GM12872 (cell line): ENCODE measurements around the gene LTO1.

ENCODE experiments used
- TF ChIP-seq, protein P1 (sequence below): IDR thresholded peaks from 3 replicates; pipeline ENCODE4 v1.5.1; 2011; ENCODE audit warnings: low read depth, mild to moderate bottlenecking, low read length, moderate library complexity; ENCODE audit not compliant: insufficient read depth

The LTO1 gene

DNA sequence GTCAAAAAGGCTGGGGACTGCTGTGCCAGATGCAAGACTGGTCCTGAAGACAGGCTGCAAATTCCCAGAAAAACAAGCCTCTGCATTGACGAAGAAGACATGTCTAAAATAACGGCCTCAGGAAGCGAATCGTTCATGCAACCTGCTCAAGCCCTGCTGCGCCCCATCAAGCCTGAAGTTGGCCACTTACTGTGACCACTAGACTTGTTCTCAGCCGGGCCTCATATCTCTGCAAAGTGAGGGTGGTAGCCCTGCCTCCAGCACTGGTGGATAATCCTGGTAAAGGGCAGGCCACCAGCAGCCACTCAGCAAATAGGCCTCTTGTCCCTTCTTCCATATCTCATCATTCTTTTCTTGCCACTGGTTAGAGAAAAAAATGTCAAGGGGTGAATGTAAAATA, 11.8 kb downstream of the LTO1 start:
- TF ChIP-seq, protein P1, sequence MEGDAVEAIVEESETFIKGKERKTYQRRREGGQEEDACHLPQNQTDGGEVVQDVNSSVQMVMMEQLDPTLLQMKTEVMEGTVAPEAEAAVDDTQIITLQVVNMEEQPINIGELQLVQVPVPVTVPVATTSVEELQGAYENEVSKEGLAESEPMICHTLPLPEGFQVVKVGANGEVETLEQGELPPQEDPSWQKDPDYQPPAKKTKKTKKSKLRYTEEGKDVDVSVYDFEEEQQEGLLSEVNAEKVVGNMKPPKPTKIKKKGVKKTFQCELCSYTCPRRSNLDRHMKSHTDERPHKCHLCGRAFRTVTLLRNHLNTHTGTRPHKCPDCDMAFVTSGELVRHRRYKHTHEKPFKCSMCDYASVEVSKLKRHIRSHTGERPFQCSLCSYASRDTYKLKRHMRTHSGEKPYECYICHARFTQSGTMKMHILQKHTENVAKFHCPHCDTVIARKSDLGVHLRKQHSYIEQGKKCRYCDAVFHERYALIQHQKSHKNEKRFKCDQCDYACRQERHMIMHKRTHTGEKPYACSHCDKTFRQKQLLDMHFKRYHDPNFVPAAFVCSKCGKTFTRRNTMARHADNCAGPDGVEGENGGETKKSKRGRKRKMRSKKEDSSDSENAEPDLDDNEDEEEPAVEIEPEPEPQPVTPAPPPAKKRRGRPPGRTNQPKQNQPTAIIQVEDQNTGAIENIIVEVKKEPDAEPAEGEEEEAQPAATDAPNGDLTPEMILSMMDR = no peak

DNA sequence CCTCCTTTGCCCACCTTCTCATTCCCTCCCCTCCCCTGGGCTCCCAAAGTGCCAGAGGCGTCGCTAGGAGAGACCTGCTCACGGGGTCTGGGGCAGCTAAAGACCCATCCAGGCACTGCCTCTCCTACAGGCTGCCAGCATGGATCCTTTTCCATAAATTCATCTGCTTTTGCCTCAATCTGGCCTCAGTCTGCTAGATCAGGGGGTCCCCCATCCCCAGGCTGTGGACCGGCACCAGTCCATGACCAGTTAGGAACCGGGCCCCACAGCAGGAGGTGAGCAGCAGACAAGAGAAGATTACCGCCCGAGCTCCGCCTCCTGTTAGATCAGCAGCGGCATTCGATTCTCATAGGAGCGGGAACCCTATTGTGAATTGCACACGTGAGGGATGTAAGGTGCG, 12.3 kb downstream of the LTO1 start:
- TF ChIP-seq, protein P1 = no peak

DNA sequence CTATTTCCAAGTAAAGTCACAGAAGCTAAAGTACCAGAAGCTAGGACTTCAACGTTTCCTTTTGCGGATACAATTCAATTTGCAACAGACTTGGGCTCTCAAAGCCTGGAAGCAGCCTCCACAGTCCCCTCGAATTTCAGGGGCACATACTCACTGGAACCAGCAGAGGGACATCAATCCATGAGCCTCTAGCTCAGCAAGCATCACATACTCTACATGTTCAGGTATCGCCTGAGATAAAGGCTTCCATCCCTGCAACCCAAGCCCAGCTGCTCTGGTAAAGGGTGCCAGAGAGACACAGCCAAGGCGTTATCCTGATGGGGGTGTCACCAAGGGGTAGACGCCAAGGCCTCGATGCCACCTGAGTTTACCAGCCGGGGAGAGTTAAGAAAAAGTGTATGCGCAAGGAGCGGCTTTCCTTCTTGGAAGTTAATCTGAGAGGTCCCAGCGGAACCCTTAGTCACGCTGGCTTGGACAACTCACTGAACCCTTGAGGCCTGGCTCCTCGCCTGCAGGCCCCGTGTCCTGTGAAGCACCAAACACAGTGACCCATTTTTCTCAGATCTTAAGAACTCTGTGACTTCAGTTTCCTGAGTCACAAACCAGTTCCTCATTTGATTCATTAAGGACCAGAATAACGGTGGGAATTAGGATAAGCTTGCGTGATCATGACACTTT, 13.0 kb downstream of the LTO1 start:
- TF ChIP-seq, protein P1 = peak; percentile 13; the same call in 1 of the 3 replicates

DNA sequence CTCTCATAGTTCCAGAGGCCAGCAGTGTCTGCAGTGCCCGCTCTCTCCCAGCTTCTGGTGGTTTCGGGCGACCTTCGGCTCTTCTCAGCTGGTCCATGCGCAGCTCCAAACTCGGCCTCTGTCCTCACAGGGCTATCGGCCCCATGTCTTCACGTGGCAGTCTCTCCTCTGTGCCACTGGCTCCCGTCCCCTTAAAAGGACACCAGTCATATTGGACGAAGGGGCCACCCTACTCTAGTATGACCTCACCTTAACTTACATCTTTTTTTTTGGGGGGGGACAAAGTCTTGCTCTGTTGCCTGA, 13.8 kb downstream of the LTO1 start:
- TF ChIP-seq, protein P1 = no peak

DNA sequence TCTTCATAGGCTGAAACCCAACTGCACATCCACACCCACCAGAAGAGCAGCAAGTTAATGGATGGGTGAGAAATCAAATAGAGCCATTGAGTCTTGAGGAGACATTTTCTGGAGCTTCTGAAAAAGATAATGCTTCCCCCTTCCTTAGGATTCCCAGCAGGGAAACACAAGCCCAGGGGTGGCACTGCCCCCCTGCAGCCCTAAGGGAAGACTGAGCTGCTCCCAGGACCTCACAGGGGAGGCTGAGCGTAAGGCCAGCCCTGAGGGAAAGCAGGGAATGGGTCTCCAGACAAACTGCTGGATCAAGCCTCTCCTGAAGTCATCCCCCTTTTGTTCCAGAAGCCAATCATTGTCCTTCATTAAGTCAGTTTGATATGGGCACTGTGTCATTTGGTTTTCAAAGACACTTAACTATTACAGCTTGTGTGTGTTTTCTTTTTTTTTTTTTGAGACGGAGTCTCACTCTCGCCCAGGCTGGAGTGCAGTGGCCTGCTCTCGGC, 15.1 kb downstream of the LTO1 start:
- TF ChIP-seq, protein P1 = no peak

DNA sequence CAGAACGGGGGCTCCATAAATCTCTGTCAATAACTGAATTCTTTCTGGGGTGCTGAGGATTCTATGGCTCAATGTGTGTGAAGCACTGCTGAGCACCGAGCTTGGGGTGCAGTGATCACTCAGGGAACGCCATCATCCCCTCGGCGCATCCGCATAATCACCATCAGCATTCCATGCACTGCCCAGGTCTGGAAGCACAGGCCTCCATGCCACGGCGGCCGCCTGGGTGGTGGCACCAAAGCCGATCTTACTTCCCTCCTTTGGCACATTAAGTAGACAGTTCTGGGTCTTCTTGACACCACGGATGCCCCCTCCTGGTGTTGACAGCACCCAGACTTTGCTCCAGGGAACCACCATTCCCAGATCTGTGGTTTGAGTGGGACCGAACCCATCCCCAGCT, 15.6 kb downstream of the LTO1 start:
- TF ChIP-seq, protein P1 = no peak

DNA sequence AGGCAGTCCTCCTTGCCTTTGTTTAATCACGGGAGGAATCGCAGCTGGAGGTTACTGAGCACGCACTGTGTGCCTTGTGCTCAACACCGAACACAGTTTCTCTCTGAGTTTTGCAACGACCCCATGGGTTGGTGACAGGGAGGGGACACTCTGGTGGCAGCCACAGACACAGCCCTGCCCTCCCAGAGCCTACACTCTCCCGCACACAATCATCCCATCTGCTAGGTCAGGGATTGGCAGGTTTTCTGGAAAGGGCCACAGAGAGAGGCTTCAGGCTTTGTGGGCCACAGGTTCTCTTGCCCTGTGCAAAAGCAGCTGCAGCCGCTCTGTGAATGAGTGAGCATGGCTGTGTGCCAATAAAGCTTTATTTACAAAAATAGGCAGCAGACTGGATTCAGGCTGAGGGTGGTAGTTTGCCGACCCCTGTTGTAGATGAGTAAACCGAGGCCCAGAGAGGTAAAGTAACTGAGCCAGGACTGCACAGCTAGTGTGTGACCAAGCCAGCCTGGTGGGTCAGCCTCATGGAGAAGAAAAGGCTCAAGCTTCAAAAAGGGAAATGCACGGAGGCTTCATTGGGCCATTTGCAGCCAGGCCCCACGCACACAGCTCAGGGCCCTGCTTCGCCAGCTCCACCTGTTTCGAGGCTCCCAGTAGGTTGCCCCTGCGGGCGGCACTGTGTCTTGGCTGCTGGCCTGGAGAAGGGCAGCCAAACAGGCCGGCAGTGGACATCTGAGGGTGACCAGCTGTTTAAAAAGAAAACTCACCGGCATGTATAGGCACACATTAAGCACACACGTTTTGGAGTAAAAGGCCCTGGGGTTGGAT, 16.3 kb downstream of the LTO1 start:
- TF ChIP-seq, protein P1 = no peak
